ENCODE measurements around the gene PDXK.
"Not testable (repeated sequence)": the region's sequence is repeated elsewhere in the genome, so short reads cannot be mapped to it uniquely, and the experiment has no call there.

- not testable (repeated sequence) for TF ChIP-seq POLR2A (IDR thresholded peaks at IDR 0.05; ENCODE audit: low read length); GATA1 (IDR thresholded peaks at IDR 0.05; ENCODE audit: low read depth, low read length)
These were observed 5.8 kb upstream of the PDXK start for GRCh38 chr21:43713123-43713522.

All from erythroblast (primary cell).